H1 (cell line): ENCODE measurements around the gene TEX2. TPM values are rescaled to one million over a fixed set of nuclear protein-coding genes. Genes with fewer than 3 reads are reported as not detected.

Experiments used
- FOSL1 ChIP-seq: IDR thresholded peaks from 2 replicates; pipeline ENCODE4 v1.6.1; 2011; ENCODE audit warnings: mild to moderate bottlenecking, low read depth, low read length, moderate library complexity; ENCODE audit not compliant: insufficient read depth
- RAD21 ChIP-seq, 2 experiments: IDR thresholded peaks in 1 of 2; conservative IDR thresholded peaks in 1 of 2; 2 replicates each; pipeline ENCODE4 v1.6.1; 2011; ENCODE audit warnings: low read depth in 2 of 2, low read length in 2 of 2, improper control_type of control experiment in 1 of 2, inconsistent platforms in 1 of 2, mild to moderate bottlenecking in 1 of 2, moderate library complexity in 1 of 2
- RXRA ChIP-seq: IDR thresholded peaks from 2 replicates; pipeline ENCODE4 v1.6.1; 2011; ENCODE audit warnings: low read depth, mild to moderate bottlenecking, low read length, moderate library complexity; ENCODE audit not compliant: insufficient read depth
- SP2 ChIP-seq: IDR thresholded peaks from 2 replicates; pipeline ENCODE4 v1.6.1; 2012; ENCODE audit warnings: mild to moderate bottlenecking, low read length, inconsistent platforms
- SUZ12 ChIP-seq: fragments of 200-600 bp; sonication (generic); IDR thresholded peaks from 2 replicates; pipeline ENCODE4 v1.6.1; 2012; ENCODE audit warnings: mild to moderate bottlenecking, inconsistent platforms, low read length, moderate library complexity, mixed read lengths
- TBP ChIP-seq: IDR thresholded peaks from 2 replicates; pipeline ENCODE4 v1.6.1; 2011; ENCODE audit warnings: low read depth, low read length, improper control_type of control experiment
- TCF12 ChIP-seq: IDR thresholded peaks from 2 replicates; pipeline ENCODE4 v1.6.1; 2011; ENCODE audit warnings: low read depth, mild to moderate bottlenecking, low read length
- polyA plus RNA-seq, 7 experiments: library from polyadenylated mRNA; depleted of rRNA in 3 of 7; stranded (reverse) in 5 of 7; unstranded in 2 of 7; fragments of >200 nt in 5 of 7; fragments of 200-250 nt in 2 of 7; gene quantifications; 1 replicate in 5 of 7; 2 replicates in 1 of 7; 4 replicates in 1 of 7; pipeline versions ENCODE4 v1.2.1 to v1.2.3, GENCODE V29; 2011 to 2013; ENCODE audit warnings: missing spikeins in 2 of 7, mixed read lengths in 2 of 7
- total RNA-seq: library from RNA; stranded (reverse); fragmentation: NEBNext Ultra II Directional; extraction: Animal tissue kit (Norgen Biotek cat#: 25700); gene quantifications from 2 replicates; pipeline ENCODE4 v1.2.1, GENCODE V29; 2021

TEX2 gene
- total and polyA plus RNA-seq, 2 of the 8 experiments (the other 6 are each of a cell fraction or from before 2014, with no cell fraction given), result 6.1 to 15.6 TPM

DNA sequence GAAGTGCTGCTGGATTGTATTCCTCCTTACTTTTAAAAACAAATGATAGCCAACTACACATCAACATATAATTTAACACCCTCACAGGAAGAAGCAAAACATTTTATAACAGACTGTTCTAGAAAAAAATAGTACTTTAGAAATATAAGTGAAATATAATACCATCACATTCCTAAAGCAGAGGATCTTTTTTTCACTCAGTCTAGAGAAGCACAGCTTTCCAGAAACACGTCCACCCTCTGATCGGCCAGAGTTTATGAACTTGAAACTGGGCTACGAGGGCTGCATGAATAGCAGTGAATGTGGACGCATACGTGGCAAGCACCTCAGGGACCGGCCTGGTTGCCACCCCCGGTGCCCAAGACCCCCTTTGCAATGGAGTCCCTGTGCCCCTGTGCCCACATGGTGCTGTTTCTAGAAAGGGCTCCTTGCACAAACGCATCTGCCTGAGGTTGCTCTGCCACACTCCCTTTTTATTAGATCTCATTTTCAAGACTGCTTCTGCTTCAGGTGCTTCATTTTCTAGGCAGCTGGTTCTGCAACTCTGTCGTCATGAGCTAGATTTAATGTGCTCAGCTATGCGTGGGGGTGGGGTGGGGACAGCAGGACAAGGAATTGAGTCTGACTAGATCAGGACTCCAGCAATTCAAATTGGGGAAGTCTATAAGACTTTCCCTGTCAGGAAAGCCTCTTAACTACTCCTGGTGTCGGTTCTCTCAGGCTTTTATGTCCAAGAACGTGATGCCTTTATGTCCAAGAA, 104.0 kb downstream of the TEX2 start (continued):
- TF ChIP-seq SUZ12, result no peak
- no peak for TF ChIP-seq SP2
- TF ChIP-seq RAD21 (IDR thresholded peaks at IDR 0.05 in 1 of 2, conservative IDR thresholded peaks at IDR 0.05 in 1 of 2; ENCODE audit: low read depth in 2 of 2, low read length in 2 of 2), result no peak
- no peak for TF ChIP-seq FOSL1
- no peak for TF ChIP-seq TCF12
- TF ChIP-seq TBP, result no peak
- TF ChIP-seq RXRA, result no peak
- TF ChIP-seq, all 59 proteins: peak for 0
